HepG2 (cell line): ENCODE data around the gene FTCD. TPM values are rescaled to one million over a fixed set of nuclear protein-coding genes. Genes with fewer than 3 reads are reported as not detected.
A peak's percentile ranks its signal among the peaks of the same experiment; 100 is the strongest.

Experiments used
- CAMTA2 ChIP-seq: sonication (generic); formaldehyde crosslinking; IDR thresholded peaks from 2 replicates; pipeline ENCODE4 v1.4.0; 2020; ENCODE audit warnings: mild to moderate bottlenecking, missing genetic modification reagents, borderline replicate concordance
- GTF2F1 ChIP-seq: fragments of 150-350 bp; IDR thresholded peaks from 2 replicates; pipeline ENCODE4 v1.6.1; 2014; ENCODE audit warnings: low read length
- MAFF ChIP-seq: IDR thresholded peaks from 2 replicates; pipeline ENCODE4 v1.6.1; 2011; ENCODE audit warnings: low read depth, low read length, improper control_type of control experiment
- SSRP1 ChIP-seq: IDR thresholded peaks from 2 replicates; pipeline ENCODE4 v1.6.1; 2016; ENCODE audit warnings: control low read depth
- ZMYM3 ChIP-seq: sonication (generic); formaldehyde crosslinking; IDR thresholded peaks from 2 replicates; pipeline ENCODE4 v1.5.1; 2020; ENCODE audit warnings: mild to moderate bottlenecking, missing genetic modification reagents
- ZNF382 ChIP-seq: sonication (generic); formaldehyde crosslinking; IDR thresholded peaks from 2 replicates; pipeline ENCODE4 v1.5.0; 2020; ENCODE audit warnings: missing genetic modification reagents, mild to moderate bottlenecking, borderline replicate concordance
- ZNF441 ChIP-seq: sonication (generic); formaldehyde crosslinking; IDR thresholded peaks from 2 replicates; pipeline ENCODE4 v1.7.0; 2021; ENCODE audit warnings: missing genetic modification reagents, borderline replicate concordance
- polyA plus RNA-seq, 8 experiments: library from polyadenylated mRNA; depleted of rRNA in 3 of 8; stranded (reverse) in 7 of 8; unstranded in 1 of 8; fragments of >200 nt; fragmentation: Illumina TruSeq in 4 of 8; extraction: Trizol in 4 of 8; gene quantifications; 2 replicates each; pipeline versions ENCODE4 v1.2.1 to v1.2.3, GENCODE V29; 2011 to 2016; ENCODE audit warnings: low read depth in 4 of 8, missing spikeins in 1 of 8, mixed read lengths in 1 of 8; ENCODE audit not compliant: insufficient read depth in 1 of 8
- total RNA-seq, 5 experiments: library from RNA; depleted of rRNA; stranded (reverse); fragments of >200 nt; fragmentation: Illumina TruSeq; extraction: Trizol; gene quantifications; 2 replicates each; pipeline ENCODE4 v1.2.3, GENCODE V29; 2016; ENCODE audit warnings: low read depth in 1 of 5
- TF ChIP-seq, protein P1 (sequence below): sonication (generic); formaldehyde crosslinking; IDR thresholded peaks from 2 replicates; pipeline ENCODE4 v1.5.0; 2020; ENCODE audit warnings: mild to moderate bottlenecking, missing genetic modification reagents, borderline replicate concordance
- TF ChIP-seq, protein P2 (sequence below): sonication (generic); formaldehyde crosslinking; IDR thresholded peaks from 2 replicates; pipeline ENCODE4 v1.8.0; 2022; ENCODE audit warnings: low read depth, missing genetic modification reagents
- TF ChIP-seq, protein P3 (sequence below): sonication (generic); formaldehyde crosslinking; IDR thresholded peaks from 2 replicates; pipeline ENCODE4 v1.4.0; 2020; ENCODE audit warnings: missing genetic modification reagents, borderline replicate concordance
- TF ChIP-seq, protein P4 (sequence below): sonication (generic); formaldehyde crosslinking; IDR thresholded peaks from 2 replicates; pipeline ENCODE4 v1.9.0; 2021; ENCODE audit warnings: missing genetic modification reagents, mild to moderate bottlenecking, borderline replicate concordance

FTCD gene
- total and polyA plus RNA-seq, 2 of the 13 experiments (the other 11 are each of a cell fraction or from before 2014, with no cell fraction given) = 75.7 to 105 TPM

DNA sequence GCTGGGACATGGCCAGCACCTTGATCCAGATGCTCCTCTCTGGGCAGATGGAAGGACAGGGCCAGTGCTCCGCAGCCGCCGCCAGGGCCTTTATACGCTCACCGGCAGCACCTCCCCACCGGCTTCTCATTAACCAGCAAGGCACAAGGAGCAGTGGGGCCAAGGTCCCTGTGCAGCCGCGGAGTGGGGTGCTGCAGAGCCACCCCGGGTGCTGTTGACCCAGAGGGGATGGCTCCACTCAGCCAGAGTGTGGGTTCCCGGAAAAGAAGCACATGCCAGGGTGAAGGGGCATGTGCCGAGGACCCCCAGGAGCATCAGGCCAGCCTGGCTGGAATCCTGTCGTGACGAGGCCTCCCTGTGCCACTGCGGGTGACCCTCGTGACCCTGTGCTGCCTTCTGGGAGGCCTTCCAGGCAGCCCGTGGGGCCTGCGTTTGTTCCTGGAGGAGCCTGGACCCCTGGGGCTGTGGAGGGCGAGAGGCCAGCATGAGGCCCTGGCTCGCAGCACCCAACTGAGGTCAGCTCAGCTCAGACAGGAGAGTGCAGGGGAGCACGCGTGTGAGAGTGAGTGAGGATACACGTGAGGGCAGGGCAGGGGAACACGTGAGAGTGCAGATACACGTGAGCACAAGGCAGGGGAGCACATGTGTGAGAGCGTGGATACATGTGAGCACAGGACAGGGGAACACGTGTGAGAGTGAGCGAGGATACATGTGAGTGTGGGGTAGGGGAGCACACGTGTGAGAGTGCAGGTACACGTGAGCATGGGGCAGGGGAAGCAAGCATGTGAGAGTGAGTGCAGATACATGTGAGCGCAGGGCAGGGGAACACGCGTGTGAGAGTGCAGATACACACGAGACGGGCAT, at the start of gene FTCD (continued):
- TF ChIP-seq, protein P1, sequence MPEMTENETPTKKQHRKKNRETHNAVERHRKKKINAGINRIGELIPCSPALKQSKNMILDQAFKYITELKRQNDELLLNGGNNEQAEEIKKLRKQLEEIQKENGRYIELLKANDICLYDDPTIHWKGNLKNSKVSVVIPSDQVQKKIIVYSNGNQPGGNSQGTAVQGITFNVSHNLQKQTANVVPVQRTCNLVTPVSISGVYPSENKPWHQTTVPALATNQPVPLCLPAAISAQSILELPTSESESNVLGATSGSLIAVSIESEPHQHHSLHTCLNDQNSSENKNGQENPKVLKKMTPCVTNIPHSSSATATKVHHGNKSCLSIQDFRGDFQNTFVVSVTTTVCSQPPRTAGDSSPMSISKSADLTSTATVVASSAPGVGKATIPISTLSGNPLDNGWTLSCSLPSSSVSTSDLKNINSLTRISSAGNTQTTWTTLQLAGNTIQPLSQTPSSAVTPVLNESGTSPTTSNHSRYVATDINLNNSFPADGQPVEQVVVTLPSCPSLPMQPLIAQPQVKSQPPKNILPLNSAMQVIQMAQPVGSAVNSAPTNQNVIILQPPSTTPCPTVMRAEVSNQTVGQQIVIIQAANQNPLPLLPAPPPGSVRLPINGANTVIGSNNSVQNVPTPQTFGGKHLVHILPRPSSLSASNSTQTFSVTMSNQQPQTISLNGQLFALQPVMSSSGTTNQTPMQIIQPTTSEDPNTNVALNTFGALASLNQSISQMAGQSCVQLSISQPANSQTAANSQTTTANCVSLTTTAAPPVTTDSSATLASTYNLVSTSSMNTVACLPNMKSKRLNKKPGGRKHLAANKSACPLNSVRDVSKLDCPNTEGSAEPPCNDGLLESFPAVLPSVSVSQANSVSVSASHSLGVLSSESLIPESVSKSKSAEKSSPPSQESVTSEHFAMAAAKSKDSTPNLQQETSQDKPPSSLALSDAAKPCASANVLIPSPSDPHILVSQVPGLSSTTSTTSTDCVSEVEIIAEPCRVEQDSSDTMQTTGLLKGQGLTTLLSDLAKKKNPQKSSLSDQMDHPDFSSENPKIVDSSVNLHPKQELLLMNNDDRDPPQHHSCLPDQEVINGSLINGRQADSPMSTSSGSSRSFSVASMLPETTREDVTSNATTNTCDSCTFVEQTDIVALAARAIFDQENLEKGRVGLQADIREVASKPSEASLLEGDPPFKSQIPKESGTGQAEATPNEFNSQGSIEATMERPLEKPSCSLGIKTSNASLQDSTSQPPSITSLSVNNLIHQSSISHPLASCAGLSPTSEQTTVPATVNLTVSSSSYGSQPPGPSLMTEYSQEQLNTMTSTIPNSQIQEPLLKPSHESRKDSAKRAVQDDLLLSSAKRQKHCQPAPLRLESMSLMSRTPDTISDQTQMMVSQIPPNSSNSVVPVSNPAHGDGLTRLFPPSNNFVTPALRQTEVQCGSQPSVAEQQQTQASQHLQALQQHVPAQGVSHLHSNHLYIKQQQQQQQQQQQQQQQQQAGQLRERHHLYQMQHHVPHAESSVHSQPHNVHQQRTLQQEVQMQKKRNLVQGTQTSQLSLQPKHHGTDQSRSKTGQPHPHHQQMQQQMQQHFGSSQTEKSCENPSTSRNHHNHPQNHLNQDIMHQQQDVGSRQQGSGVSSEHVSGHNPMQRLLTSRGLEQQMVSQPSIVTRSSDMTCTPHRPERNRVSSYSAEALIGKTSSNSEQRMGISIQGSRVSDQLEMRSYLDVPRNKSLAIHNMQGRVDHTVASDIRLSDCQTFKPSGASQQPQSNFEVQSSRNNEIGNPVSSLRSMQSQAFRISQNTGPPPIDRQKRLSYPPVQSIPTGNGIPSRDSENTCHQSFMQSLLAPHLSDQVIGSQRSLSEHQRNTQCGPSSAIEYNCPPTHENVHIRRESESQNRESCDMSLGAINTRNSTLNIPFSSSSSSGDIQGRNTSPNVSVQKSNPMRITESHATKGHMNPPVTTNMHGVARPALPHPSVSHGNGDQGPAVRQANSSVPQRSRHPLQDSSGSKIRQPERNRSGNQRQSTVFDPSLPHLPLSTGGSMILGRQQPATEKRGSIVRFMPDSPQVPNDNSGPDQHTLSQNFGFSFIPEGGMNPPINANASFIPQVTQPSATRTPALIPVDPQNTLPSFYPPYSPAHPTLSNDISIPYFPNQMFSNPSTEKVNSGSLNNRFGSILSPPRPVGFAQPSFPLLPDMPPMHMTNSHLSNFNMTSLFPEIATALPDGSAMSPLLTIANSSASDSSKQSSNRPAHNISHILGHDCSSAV (CRISPR knock-in tag) = no peak
- TF ChIP-seq ZNF441 = 0 out of 2 replicates have a peak, but pooled peaks have one; percentile 4
- no peak for TF ChIP-seq SSRP1
- no peak for TF ChIP-seq MAFF
- TF ChIP-seq, protein P2, sequence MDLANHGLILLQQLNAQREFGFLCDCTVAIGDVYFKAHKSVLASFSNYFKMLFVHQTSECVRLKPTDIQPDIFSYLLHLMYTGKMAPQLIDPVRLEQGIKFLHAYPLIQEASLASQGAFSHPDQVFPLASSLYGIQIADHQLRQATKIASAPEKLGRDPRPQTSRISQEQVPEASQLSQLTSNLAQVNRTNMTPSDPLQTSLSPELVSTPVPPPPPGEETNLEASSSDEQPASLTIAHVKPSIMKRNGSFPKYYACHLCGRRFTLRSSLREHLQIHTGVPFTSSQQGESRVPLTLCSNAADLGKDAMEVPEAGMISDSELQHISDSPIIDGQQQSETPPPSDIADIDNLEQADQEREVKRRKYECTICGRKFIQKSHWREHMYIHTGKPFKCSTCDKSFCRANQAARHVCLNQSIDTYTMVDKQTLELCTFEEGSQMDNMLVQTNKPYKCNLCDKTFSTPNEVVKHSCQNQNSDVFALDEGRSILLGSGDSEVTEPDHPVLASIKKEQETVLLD (CRISPR knock-in tag) = peak; percentile 33; the same call in 1 of the 2 replicates
- TF ChIP-seq, protein P3, sequence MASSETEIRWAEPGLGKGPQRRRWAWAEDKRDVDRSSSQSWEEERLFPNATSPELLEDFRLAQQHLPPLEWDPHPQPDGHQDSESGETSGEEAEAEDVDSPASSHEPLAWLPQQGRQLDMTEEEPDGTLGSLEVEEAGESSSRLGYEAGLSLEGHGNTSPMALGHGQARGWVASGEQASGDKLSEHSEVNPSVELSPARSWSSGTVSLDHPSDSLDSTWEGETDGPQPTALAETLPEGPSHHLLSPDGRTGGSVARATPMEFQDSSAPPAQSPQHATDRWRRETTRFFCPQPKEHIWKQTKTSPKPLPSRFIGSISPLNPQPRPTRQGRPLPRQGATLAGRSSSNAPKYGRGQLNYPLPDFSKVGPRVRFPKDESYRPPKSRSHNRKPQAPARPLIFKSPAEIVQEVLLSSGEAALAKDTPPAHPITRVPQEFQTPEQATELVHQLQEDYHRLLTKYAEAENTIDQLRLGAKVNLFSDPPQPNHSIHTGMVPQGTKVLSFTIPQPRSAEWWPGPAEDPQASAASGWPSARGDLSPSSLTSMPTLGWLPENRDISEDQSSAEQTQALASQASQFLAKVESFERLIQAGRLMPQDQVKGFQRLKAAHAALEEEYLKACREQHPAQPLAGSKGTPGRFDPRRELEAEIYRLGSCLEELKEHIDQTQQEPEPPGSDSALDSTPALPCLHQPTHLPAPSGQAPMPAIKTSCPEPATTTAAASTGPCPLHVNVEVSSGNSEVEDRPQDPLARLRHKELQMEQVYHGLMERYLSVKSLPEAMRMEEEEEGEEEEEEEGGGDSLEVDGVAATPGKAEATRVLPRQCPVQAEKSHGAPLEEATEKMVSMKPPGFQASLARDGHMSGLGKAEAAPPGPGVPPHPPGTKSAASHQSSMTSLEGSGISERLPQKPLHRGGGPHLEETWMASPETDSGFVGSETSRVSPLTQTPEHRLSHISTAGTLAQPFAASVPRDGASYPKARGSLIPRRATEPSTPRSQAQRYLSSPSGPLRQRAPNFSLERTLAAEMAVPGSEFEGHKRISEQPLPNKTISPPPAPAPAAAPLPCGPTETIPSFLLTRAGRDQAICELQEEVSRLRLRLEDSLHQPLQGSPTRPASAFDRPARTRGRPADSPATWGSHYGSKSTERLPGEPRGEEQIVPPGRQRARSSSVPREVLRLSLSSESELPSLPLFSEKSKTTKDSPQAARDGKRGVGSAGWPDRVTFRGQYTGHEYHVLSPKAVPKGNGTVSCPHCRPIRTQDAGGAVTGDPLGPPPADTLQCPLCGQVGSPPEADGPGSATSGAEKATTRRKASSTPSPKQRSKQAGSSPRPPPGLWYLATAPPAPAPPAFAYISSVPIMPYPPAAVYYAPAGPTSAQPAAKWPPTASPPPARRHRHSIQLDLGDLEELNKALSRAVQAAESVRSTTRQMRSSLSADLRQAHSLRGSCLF (CRISPR knock-in tag) = no peak
- TF ChIP-seq, protein P4, sequence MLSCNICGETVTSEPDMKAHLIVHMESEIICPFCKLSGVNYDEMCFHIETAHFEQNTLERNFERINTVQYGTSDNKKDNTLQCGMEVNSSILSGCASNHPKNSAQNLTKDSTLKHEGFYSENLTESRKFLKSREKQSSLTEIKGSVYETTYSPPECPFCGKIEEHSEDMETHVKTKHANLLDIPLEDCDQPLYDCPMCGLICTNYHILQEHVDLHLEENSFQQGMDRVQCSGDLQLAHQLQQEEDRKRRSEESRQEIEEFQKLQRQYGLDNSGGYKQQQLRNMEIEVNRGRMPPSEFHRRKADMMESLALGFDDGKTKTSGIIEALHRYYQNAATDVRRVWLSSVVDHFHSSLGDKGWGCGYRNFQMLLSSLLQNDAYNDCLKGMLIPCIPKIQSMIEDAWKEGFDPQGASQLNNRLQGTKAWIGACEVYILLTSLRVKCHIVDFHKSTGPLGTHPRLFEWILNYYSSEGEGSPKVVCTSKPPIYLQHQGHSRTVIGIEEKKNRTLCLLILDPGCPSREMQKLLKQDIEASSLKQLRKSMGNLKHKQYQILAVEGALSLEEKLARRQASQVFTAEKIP (CRISPR knock-in tag) = no peak
- no peak for TF ChIP-seq GTF2F1
- TF ChIP-seq ZMYM3 = 0 out of 2 replicates have a peak, but pooled peaks have one; percentile 11
- no peak for TF ChIP-seq ZNF382 (CRISPR knock-in tag)
- no peak; the same call in none of the 2 replicates for TF ChIP-seq CAMTA2 (CRISPR knock-in tag)
